HUES64 (cell line): Measurements from ENCODE around the gene SFMBT1.

ENCODE experiments used
- H3K27ac ChIP-seq: 2 replicates; pipeline ENCODE4 v1.7.0; 2013; ENCODE audit warnings: low read depth, low read length, inconsistent platforms
- H3K27me3 ChIP-seq: 2 replicates; pipeline ENCODE4 v1.6.1; 2013; ENCODE audit warnings: mild to moderate bottlenecking, low read length; ENCODE audit not compliant: insufficient read depth
- H3K36me3 ChIP-seq: 2 replicates; pipeline ENCODE4 v1.6.1; 2013; ENCODE audit warnings: mild to moderate bottlenecking, low read length; ENCODE audit not compliant: insufficient read depth
- H3K4me1 ChIP-seq: 2 replicates; pipeline ENCODE4 v1.6.1; 2013; ENCODE audit warnings: mild to moderate bottlenecking, low read length, moderate library complexity; ENCODE audit not compliant: insufficient read depth
- H3K4me3 ChIP-seq: 2 replicates; pipeline ENCODE4 v1.5.1; 2013; ENCODE audit warnings: mild to moderate bottlenecking, low read length, moderate library complexity
- H3K9ac ChIP-seq: 2 replicates; pipeline ENCODE4 v1.6.1; 2013; ENCODE audit warnings: mild to moderate bottlenecking, low read depth, low read length
- H3K9me3 ChIP-seq: 2 replicates; pipeline ENCODE4 v1.6.1; 2013; ENCODE audit warnings: low read depth, low read length; ENCODE audit not compliant: insufficient read depth
- WGBS: fragments of 150-250, 120-280 bp; methylation state at CpG from one replicate; pipeline ENCODE4 v1.1.7; 2013; ENCODE audit warnings: missing lambda C conversion rate; 5-methylcytosine and 5-hydroxymethylcytosine counted together

SFMBT1 gene

GRCh38 chr3:52879090-52879489 lies 166.8 kb downstream of the SFMBT1 start:
- WGBS, result 96% methylated on average over 4 of the region's 4 CpGs
- H3K4me1 ChIP-seq, result peaks cover 9% of the 10 kb centered on the region; the same call in 1 of the 2 replicates
- no peak overlapping the region for H3K9ac ChIP-seq
- no peaks in the 10 kb centered on the region for H3K9me3 ChIP-seq
- H3K36me3 ChIP-seq, result no peaks in the 10 kb centered on the region; the same call in 1 of the 2 replicates
- H3K4me3 ChIP-seq, result no peak overlapping the region
- H3K27ac ChIP-seq, result no peak overlapping the region
- no peaks in the 10 kb centered on the region for H3K27me3 ChIP-seq

GRCh38 chr3:52877085-52877484 lies 168.8 kb downstream of the SFMBT1 start:
- H3K36me3 ChIP-seq, result no peaks in the 10 kb centered on the region; the same call in 1 of the 2 replicates
- peaks cover 9% of the 10 kb centered on the region; the same call in 1 of the 2 replicates for H3K4me1 ChIP-seq
- no peak overlapping the region for H3K9ac ChIP-seq
- 92% methylated on average over 3 of the region's 3 CpGs for WGBS
- no peak overlapping the region for H3K27ac ChIP-seq
- no peaks in the 10 kb centered on the region for H3K9me3 ChIP-seq
- no peaks in the 10 kb centered on the region for H3K27me3 ChIP-seq
- H3K4me3 ChIP-seq, result no peak overlapping the region

GRCh38 chr3:52874864-52875587 lies 170.8 kb downstream of the SFMBT1 start:
- no peaks in the 10 kb centered on the region; the same call in 1 of the 2 replicates for H3K36me3 ChIP-seq
- 89% methylated on average over 9 of the region's 9 CpGs for WGBS

GRCh38 chr3:52874160-52874701 lies 171.6 kb downstream of the SFMBT1 start:
- H3K9ac ChIP-seq, result no peak overlapping the region
- H3K4me1 ChIP-seq, result peaks cover 9% of the 10 kb centered on the region; the same call in 1 of the 2 replicates
- WGBS, result 95% methylated on average over 4 of the region's 5 CpGs
- no peaks in the 10 kb centered on the region; the same call in 1 of the 2 replicates for H3K36me3 ChIP-seq
- H3K9me3 ChIP-seq, result no peaks in the 10 kb centered on the region
- no peaks in the 10 kb centered on the region for H3K27me3 ChIP-seq
- no peak overlapping the region for H3K27ac ChIP-seq
- H3K4me3 ChIP-seq, result no peak overlapping the region

More at GRCh38 chr3:52874864-52875587, 170.8 kb downstream of the SFMBT1 start:
- Histone ChIP-seq H3K4me3 (no peak overlapping the region), H3K4me1 (peaks cover 9% of the 10 kb centered on the region; the same call in 1 of the 2 replicates), H3K27me3 (no peaks in the 10 kb centered on the region), H3K9ac (no peak overlapping the region), H3K9me3 (no peaks in the 10 kb centered on the region), H3K27ac (no peak overlapping the region)

- Histone ChIP-seq H3K27ac (no peak overlapping the region), H3K4me1 (peaks cover 9% of the 10 kb centered on the region; the same call in 1 of the 2 replicates), H3K9ac (no peak overlapping the region), H3K36me3 (no peaks in the 10 kb centered on the region), H3K4me3 (no peak overlapping the region), H3K9me3 (no peaks in the 10 kb centered on the region), H3K27me3 (no peaks in the 10 kb centered on the region)
- WGBS, result 87% methylated on average over 8 of the region's 8 CpGs
These were observed 172.3 kb downstream of the SFMBT1 start for GRCh38 chr3:52873433-52874159.

GRCh38 chr3:52872245-52872644 lies 173.6 kb downstream of the SFMBT1 start:
- no peak overlapping the region for H3K4me3 ChIP-seq
- no peaks in the 10 kb centered on the region for H3K36me3 ChIP-seq
- WGBS, result 97% methylated on average over 3 of the region's 3 CpGs
- H3K4me1 ChIP-seq, result peaks cover 9% of the 10 kb centered on the region; the same call in 1 of the 2 replicates
- no peaks in the 10 kb centered on the region for H3K9me3 ChIP-seq
- no peak overlapping the region for H3K27ac ChIP-seq
- no peak overlapping the region for H3K9ac ChIP-seq
- no peaks in the 10 kb centered on the region for H3K27me3 ChIP-seq

GRCh38 chr3:52871761-52872160 lies 174.1 kb downstream of the SFMBT1 start:
- Histone ChIP-seq H3K9me3 (no peaks in the 10 kb centered on the region), H3K4me1 (peaks cover 9% of the 10 kb centered on the region; the same call in 1 of the 2 replicates), H3K27me3 (no peaks in the 10 kb centered on the region), H3K27ac (no peak overlapping the region), H3K9ac (no peak overlapping the region), H3K4me3 (no peak overlapping the region), H3K36me3 (no peaks in the 10 kb centered on the region)
- 85% methylated on average over 9 of the region's 9 CpGs for WGBS

GRCh38 chr3:52870471-52870870 lies 175.4 kb downstream of the SFMBT1 start:
- H3K27me3 ChIP-seq, result no peaks in the 10 kb centered on the region
- H3K9me3 ChIP-seq, result no peaks in the 10 kb centered on the region
- no peak overlapping the region for H3K4me3 ChIP-seq
- H3K4me1 ChIP-seq, result peaks cover 5% of the 10 kb centered on the region; the same call in 1 of the 2 replicates
- no peak overlapping the region for H3K9ac ChIP-seq
- 95% methylated on average over 10 of the region's 10 CpGs for WGBS
- H3K27ac ChIP-seq, result no peak overlapping the region
- no peaks in the 10 kb centered on the region for H3K36me3 ChIP-seq

- Histone ChIP-seq H3K4me1 (no peaks in the 10 kb centered on the region), H3K9ac (no peak overlapping the region), H3K4me3 (no peak overlapping the region), H3K27me3 (no peaks in the 10 kb centered on the region), H3K27ac (no peak overlapping the region), H3K36me3 (no peaks in the 10 kb centered on the region), H3K9me3 (no peaks in the 10 kb centered on the region)
- 94% methylated on average over 12 of the region's 12 CpGs for whole genome bisulfite sequencing
These were observed 179.4 kb downstream of the SFMBT1 start for GRCh38 chr3:52866427-52866826.

- Histone ChIP-seq H3K4me3 (no peak overlapping the region), H3K9ac (no peak overlapping the region), H3K36me3 (no peaks in the 10 kb centered on the region), H3K27ac (no peak overlapping the region), H3K4me1 (no peaks in the 10 kb centered on the region), H3K27me3 (no peaks in the 10 kb centered on the region), H3K9me3 (no peaks in the 10 kb centered on the region)
- WGBS, result 95% methylated on average over 13 of the region's 13 CpGs
These were observed 179.9 kb downstream of the SFMBT1 start for GRCh38 chr3:52865994-52866393.

- Histone ChIP-seq H3K36me3 (no peaks in the 10 kb centered on the region), H3K9me3 (no peaks in the 10 kb centered on the region), H3K9ac (no peak overlapping the region), H3K4me3 (no peak overlapping the region), H3K27me3 (no peaks in the 10 kb centered on the region), H3K27ac (no peak overlapping the region), H3K4me1 (no peaks in the 10 kb centered on the region)
- 88% methylated on average over 8 of the region's 8 CpGs for WGBS
These were observed 185.5 kb downstream of the SFMBT1 start for GRCh38 chr3:52860424-52860768.
